GM21423 (cell line): ENCODE results near the gene GLDN.
"Not testable (repeated sequence)": the region's sequence is repeated elsewhere in the genome, so short reads cannot be mapped to it uniquely, and the experiment has no call there.

ENCODE experiments used
- ATAC-seq: cut with Tn5 transposase; IDR thresholded peaks from one replicate; pipeline ENCODE4 v1.9.1; 2021; ENCODE audit warnings: mild to moderate bottlenecking, moderate library complexity; ENCODE audit not compliant: unreplicated experiment

Gene GLDN

DNA sequence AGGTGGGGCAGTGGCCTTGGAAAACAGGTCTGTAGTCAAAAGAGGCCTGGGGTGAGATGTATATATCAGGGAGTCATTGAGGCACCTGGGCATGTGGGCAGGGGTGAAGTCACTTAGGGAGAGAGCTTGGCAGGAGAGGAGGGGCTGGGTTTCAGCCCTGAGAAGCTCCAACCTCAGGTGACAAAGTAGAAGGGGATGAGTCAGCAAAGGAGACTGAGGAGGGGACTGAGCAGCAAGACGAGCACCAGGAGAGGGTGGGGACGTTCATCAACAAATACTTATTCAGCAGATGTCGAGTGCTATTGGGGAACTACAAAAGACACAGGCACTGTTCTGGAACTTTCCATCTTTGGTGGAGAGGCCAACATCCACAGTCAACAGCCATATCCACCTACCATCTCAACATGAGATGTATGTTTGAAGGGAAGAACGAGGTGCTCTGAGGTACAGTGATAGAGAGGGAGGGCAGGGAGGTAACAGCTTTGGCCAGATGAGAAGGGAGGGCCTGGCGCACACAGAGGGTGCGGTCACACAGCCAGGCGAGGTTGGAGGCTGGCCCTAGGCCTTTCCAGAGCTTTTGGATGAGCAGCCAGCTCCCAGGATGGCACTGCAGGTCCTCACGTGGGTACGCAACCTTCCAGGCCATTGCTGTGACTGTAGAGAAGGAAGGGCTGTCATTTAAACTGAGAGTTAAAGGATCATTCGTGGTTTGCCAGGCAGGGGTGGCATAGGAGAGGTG lies 45.7 kb downstream of the GLDN start:
- ATAC-seq, result no peak

DNA sequence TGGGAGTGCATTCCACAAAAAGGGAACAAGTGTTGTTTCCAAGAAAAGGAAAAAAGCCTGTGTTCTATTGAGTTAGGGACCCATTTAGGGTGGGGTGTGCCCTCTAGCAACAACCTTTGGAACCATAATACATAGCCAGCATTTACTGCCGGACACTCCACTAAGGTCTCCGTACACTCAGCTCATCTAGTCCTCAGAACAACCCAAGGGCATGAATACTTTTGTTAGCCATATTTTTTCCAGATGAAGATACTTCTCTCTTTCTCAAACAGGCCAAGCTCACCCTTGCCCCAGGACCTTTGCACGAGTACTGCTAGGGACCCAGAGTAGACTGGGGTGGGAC lies 46.2 kb downstream of the GLDN start:
- ATAC-seq, result no peak

GRCh38 chr15:51388726-51389125 lies 47.3 kb downstream of the GLDN start:
- no peak for ATAC-seq

- ATAC-seq, result no peak
These were observed 48.9 kb downstream of the GLDN start for GRCh38 chr15:51390241-51390965.

- ATAC-seq, result no peak
These were observed 49.5 kb downstream of the GLDN start for GRCh38 chr15:51390966-51391422.

DNA sequence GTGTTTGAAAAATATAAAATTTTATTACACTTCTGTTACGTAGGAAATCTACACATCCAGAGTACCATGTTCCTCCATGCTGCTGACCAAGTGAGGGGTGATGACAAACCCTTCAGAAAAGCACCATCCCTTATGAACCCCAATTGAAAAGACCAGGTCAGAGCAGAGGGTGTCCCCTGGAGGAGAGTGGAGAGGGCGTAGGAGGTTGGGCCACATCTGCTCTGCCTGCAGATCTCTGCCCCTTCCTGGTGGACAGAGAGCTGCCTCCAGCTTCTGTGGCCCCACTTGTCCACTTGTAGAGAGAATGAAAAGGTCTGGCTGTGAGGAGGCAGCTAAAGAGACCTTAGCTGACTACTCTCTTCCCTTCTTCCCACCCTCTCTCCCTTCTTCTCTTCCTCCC lies 55.5 kb downstream of the GLDN start:
- no peak for ATAC-seq

DNA sequence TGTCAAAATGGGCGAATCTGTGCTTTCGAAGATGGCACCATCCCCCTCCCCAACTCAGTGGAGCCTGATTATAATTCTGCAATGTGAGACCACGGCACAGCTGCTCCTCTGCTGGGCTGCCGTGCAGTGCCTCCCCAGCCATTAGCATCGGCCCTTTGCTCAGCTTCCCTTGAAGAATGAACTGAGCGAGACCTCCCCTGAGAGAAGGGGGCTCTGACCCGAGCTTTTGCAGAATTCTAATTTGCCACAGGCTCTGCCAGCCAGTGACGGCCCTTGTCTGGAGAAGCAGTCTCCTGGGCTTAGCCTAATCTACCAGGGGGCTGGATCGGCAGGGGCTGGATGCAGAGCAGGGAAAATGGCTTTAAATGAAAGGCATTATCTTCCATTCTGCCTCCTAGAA lies 57.2 kb downstream of the GLDN start:
- no peak for ATAC-seq

DNA sequence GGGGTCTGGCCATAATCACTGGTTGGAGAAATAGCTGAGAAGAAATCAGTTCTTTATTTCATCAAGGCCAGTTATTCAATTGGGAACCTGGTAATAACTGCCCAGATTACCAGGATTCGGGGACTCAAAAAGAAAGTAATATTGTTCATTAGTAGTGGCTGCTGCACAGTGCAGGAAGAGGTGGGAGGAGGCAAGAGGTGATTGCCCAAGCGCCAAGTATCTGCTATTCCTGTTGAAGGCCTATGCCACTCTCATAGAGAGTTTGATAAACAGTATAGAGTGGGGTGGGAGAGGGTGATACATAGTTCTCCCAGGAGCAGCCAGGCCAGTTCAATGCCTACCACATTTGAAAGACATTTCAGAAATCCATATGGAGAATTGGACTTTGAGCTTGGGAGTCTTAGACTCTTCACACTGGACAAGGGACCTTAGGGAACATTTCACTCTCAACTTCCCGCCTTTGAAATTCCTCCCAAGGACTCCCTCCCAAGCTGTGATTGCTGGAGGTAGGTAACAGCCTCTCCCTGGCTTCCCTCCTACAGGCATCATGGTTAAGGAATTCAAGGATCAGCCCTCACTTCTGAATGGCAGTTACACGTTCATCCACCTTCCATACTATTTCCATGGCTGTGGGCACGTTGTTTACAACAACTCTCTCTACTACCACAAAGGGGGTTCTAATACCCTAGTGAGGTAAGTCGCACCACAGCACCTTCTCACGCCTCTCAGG lies 59.8 kb downstream of the GLDN start:
- no peak for ATAC-seq

- no peak for ATAC-seq
These were observed 60.5 kb downstream of the GLDN start for GRCh38 chr15:51401872-51402517.

- ATAC-seq, result no peak
These were observed 61.8 kb downstream of the GLDN start for GRCh38 chr15:51403072-51403878.

- ATAC-seq, result no peak
These were observed 62.7 kb downstream of the GLDN start for GRCh38 chr15:51403946-51404695.

- ATAC-seq, result no peak
These were observed 64.5 kb downstream of the GLDN start for GRCh38 chr15:51405693-51406523.

GRCh38 chr15:51414256-51414860 lies 72.9 kb downstream of the GLDN start:
- no peak for ATAC-seq

DNA sequence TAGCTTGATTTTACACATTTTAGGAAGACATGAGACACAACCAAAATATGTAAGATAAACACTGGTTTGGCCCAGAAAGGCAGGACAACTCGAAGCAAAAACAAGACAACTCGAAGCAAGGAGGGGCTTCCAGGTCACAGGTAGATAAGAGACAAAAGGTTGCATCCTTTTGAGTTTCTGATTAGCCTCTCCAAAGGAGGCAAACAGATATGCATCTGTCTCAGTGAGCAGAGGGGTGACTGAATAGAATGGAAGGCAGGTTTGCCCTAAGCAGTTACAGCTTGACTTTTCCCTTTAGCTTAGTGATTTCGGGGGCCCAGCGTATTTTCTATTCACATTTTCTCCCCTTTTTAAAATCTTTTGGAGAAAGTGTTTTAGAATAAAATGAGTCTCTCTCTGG lies 74.7 kb downstream of the GLDN start:
- ATAC-seq, result no peak

- not testable (repeated sequence) for ATAC-seq
These were observed 81.6 kb downstream of the GLDN start for GRCh38 chr15:51423040-51423439.

GRCh38 chr15:51424780-51425179 lies 83.3 kb downstream of the GLDN start:
- no peak for ATAC-seq

DNA sequence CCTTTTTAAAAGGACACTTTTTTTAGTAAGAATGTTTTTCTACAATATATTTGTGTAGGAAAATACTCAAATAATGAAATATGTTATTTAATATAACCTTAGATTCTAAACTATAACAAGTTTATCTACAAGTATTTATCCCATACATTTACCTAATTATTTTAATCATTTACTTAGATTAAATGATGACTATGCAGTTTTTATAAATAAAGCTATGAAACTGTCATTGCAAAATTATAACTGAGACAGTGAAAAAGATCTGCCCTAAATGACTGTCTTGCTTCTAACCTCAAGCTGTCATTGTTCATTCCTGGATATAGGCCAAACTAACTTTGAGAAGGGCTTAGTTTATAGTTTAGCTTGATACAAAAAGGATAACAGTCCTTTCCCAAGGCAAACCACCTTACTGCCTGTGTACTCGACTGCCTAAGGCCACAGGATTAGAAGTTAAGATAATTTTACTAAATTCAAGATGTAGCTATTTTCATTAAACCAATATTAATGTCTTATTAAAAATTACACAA lies 84.1 kb downstream of the GLDN start:
- ATAC-seq, result no peak

GRCh38 chr15:51438526-51438925 lies 97.1 kb downstream of the GLDN start:
- ATAC-seq, result no peak
